SK-N-SH (cell line): ENCODE data around the gene STON2. TPM values are rescaled to one million over a fixed set of nuclear protein-coding genes. Genes with fewer than 3 reads are reported as not detected.

Experiments used
- CTCF ChIA-PET: fragments of 300-600, 350-600 bp; formaldehyde crosslinking; extraction: SDS; loops from one replicate; lab custom pipeline; 2021; lab: Yijun Ruan, JAX
- POLR2A ChIA-PET: fragments of 350-600 bp; sonication (Branson Sonifier 250); formaldehyde crosslinking; extraction: SDS; loops from one replicate; lab custom pipeline; 2020; ENCODE audit warnings: antibody characterized with exemption, inconsistent platforms; lab: Yijun Ruan, JAX
- DNase-seq: peaks from one replicate; pipeline ENCODE4 v3.0.0; 2012
- H2AFZ ChIP-seq: fragments of 200-600 bp; sonication (generic); 2 replicates; pipeline ENCODE4 v1.8.1; 2016; ENCODE audit warnings: antibody characterized with exemption, mild to moderate bottlenecking, low read depth
- H3F3A ChIP-seq: fragments of 200-600 bp; sonication (generic); replicated peaks from 2 replicates; pipeline ENCODE3; 2016; ENCODE audit warnings: antibody characterized with exemption, mild to moderate bottlenecking; ENCODE audit not compliant: insufficient read depth
- H3K27ac ChIP-seq, 2 experiments: fragments of 200-500 bp in 1 of 2; fragments of 200-600 bp in 1 of 2; sonication (Bioruptor generic) in 1 of 2; sonication (generic), shearing (Covaris generic) in 1 of 2; 2 replicates each; pipeline versions ENCODE4 v1.5.1 to v1.6.1; 2014 to 2016; ENCODE audit warnings: low read depth in 2 of 2, inconsistent platforms in 1 of 2, low read length in 1 of 2, mild to moderate bottlenecking in 1 of 2, mixed read lengths in 1 of 2
- H3K27me3 ChIP-seq: fragments of 200-600 bp; sonication (generic), shearing (Covaris generic); 2 replicates; pipeline ENCODE4 v1.6.1; 2016; ENCODE audit warnings: mixed run types; ENCODE audit not compliant: insufficient read depth
- H3K36me3 ChIP-seq, 2 experiments: fragments of 200-500 bp in 1 of 2; fragments of 200-600 bp in 1 of 2; sonication (Bioruptor generic) in 1 of 2; sonication (generic) in 1 of 2; replicated peaks in 1 of 2; 2 replicates each; pipeline versions ENCODE3 to v1.5.1; 2014 to 2016; ENCODE audit warnings: low read length in 1 of 2, mild to moderate bottlenecking in 1 of 2; ENCODE audit not compliant: insufficient read depth in 2 of 2, control insufficient read depth in 1 of 2
- H3K4me1 ChIP-seq, 2 experiments: fragments of 200-500 bp in 1 of 2; fragments of 200-600 bp in 1 of 2; sonication (Bioruptor generic) in 1 of 2; sonication (generic), shearing (Covaris generic) in 1 of 2; 2 replicates each; pipeline versions ENCODE4 v1.5.1 to v1.6.1; 2014 to 2016; ENCODE audit warnings: low read depth in 1 of 2, low read length in 1 of 2, mixed run types in 1 of 2; ENCODE audit not compliant: insufficient read depth in 2 of 2, control insufficient read depth in 1 of 2
- H3K4me2 ChIP-seq: fragments of 200-600 bp; sonication (generic), shearing (Covaris generic); 2 replicates; pipeline ENCODE4 v1.6.1; 2017; ENCODE audit warnings: mixed run types
- H3K4me3 ChIP-seq, 2 experiments: fragments of 200-500 bp in 1 of 2; fragments of 200-600 bp in 1 of 2; sonication (Bioruptor generic) in 1 of 2; sonication (generic), shearing (Covaris generic) in 1 of 2; 2 replicates each; pipeline versions ENCODE4 v1.5.1 to v1.8.1; 2014 to 2016; ENCODE audit warnings: low read depth in 2 of 2, inconsistent platforms in 1 of 2, low read length in 1 of 2, mild to moderate bottlenecking in 1 of 2, mixed read lengths in 1 of 2, moderate library complexity in 1 of 2
- H3K79me2 ChIP-seq: fragments of 200-600 bp; sonication (generic); 2 replicates; pipeline ENCODE4 v1.8.1; 2017; ENCODE audit warnings: mild to moderate bottlenecking; ENCODE audit not compliant: insufficient read depth
- H3K9ac ChIP-seq: fragments of 200-600 bp; sonication (generic); 2 replicates; pipeline ENCODE4 v1.6.1; 2017; ENCODE audit warnings: mixed run types
- H3K9me2 ChIP-seq: fragments of 200-600 bp; sonication (generic); 2 replicates; pipeline ENCODE4 v1.6.1; 2017; ENCODE audit warnings: mixed run types
- H3K9me3 ChIP-seq: fragments of 200-600 bp; sonication (generic); 2 replicates; pipeline ENCODE4 v1.6.1; 2017; ENCODE audit warnings: mixed run types, mild to moderate bottlenecking, moderate library complexity
- H4K20me1 ChIP-seq: fragments of 200-600 bp; sonication (generic); 2 replicates; pipeline ENCODE4 v1.6.1; 2017; ENCODE audit warnings: mild to moderate bottlenecking, mixed run types; ENCODE audit not compliant: insufficient read depth
- ELF1 ChIP-seq: IDR thresholded peaks from 2 replicates; pipeline ENCODE4 v1.4.0; 2012
- EZH2phosphoT487 ChIP-seq: fragments of 200-600 bp; sonication (generic); IDR thresholded peaks from 2 replicates; pipeline ENCODE4 v1.6.1; 2017; ENCODE audit warnings: low read depth, mixed run types, mild to moderate bottlenecking, antibody characterized with exemption, moderate library complexity, borderline replicate concordance
- FOSL2 ChIP-seq: IDR thresholded peaks from 2 replicates; pipeline ENCODE4 v1.4.0; 2012; ENCODE audit warnings: low read depth, mild to moderate bottlenecking, moderate library complexity, borderline replicate concordance
- FOXJ3 ChIP-seq: sonication (generic); formaldehyde crosslinking; IDR thresholded peaks from 2 replicates; pipeline ENCODE4 v1.5.1; 2020; ENCODE audit warnings: mild to moderate bottlenecking, missing genetic modification reagents
- GATA2 ChIP-seq: sonication (generic); formaldehyde crosslinking; IDR thresholded peaks from 2 replicates; pipeline ENCODE4 v1.5.0; 2020; ENCODE audit warnings: mild to moderate bottlenecking, missing genetic modification reagents
- JUND ChIP-seq: IDR thresholded peaks from 2 replicates; pipeline ENCODE4 v1.4.0; 2012
- MEF2A ChIP-seq: IDR thresholded peaks from 2 replicates; pipeline ENCODE4 v1.4.0; 2012; ENCODE audit warnings: low read depth, borderline replicate concordance
- MXI1 ChIP-seq: IDR thresholded peaks from 2 replicates; pipeline ENCODE4 v1.6.1; 2012; ENCODE audit warnings: mild to moderate bottlenecking, low read depth, low read length, improper control_type of control experiment
- NFIC ChIP-seq: IDR thresholded peaks from 2 replicates; pipeline ENCODE4 v1.4.0; 2012; ENCODE audit warnings: borderline replicate concordance
- POLR2AphosphoS5 ChIP-seq: IDR thresholded peaks from 2 replicates; pipeline ENCODE4 v1.6.1; 2012; ENCODE audit warnings: low read depth, low read length
- RAD21 ChIP-seq: IDR thresholded peaks from 2 replicates; pipeline ENCODE4 v1.6.1; 2012; ENCODE audit warnings: mild to moderate bottlenecking, low read length
- RCOR1 ChIP-seq: fragments of 150-350 bp; IDR thresholded peaks from 2 replicates; pipeline ENCODE4 v1.6.1; 2017; ENCODE audit warnings: antibody characterized with exemption, low read length
- TEAD4 ChIP-seq: IDR thresholded peaks from 2 replicates; pipeline ENCODE4 v1.4.0; 2012; ENCODE audit warnings: mild to moderate bottlenecking, borderline replicate concordance; ENCODE audit not compliant: insufficient read depth
- YY1 ChIP-seq: IDR thresholded peaks from 2 replicates; pipeline ENCODE4 v1.4.0; 2012; ENCODE audit warnings: low read depth, mild to moderate bottlenecking
- ZBTB33 ChIP-seq: IDR thresholded peaks from 2 replicates; pipeline ENCODE4 v1.4.0; 2012; ENCODE audit warnings: low read depth, borderline replicate concordance
- WGBS: methylation state at CpG from one replicate; pipeline ENCODE4 v1.1.6; 2017; ENCODE audit warnings: low lambda C conversion rate; 5-methylcytosine and 5-hydroxymethylcytosine counted together
- polyA plus RNA-seq, 3 experiments: library from polyadenylated mRNA; depleted of rRNA; stranded (reverse); fragments of >200 nt; gene quantifications; 2 replicates each; pipeline ENCODE4 v1.2.3, GENCODE V29; 2012
- TF ChIP-seq, protein P1 (sequence below): IDR thresholded peaks from 2 replicates; pipeline ENCODE4 v1.4.0; 2012; ENCODE audit warnings: low read depth, borderline replicate concordance
- TF ChIP-seq, protein P2 (sequence below): fragments of 150-350 bp; IDR thresholded peaks from 2 replicates; pipeline ENCODE4 v1.6.1; 2017; ENCODE audit warnings: antibody characterized with exemption, low read length, low read depth, borderline replicate concordance

The STON2 gene
- polyA plus RNA-seq, 1 of the 3 experiments (the other 2 are of a cell fraction), result not detected

DNA sequence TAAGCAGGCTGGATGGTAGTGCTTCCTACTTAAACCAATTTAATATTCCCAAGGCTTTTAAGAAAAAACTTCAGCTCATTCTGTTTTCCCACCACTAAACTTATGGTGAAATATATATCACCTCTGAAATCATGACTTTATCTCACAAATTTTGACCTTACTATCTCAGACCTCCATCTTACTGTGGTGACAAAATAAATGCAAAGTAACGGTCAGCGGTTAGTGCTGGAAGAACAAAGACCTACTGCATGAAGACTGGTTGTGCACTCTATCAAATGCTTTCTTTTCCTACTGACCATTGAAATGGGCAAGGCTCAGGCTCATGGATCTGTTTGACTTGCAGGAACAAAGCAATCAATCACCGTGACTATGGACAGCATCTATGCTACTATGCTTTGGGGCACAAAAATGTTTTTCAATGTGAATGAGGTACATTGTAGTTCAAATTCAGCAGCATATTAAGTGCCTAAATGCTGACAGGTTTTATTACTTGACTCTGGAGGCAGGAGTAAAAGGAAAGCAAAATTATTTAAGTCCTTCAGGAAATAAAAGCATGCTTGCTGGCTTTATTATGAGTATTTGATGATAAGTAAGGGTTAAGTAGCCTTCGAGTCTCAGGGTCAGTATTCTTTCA is 136.2 kb downstream of the STON2 start (continued):
- no peak for TF ChIP-seq ZBTB33
- no peak for TF ChIP-seq NFIC
- TF ChIP-seq, all 33 proteins: peak for 0

DNA sequence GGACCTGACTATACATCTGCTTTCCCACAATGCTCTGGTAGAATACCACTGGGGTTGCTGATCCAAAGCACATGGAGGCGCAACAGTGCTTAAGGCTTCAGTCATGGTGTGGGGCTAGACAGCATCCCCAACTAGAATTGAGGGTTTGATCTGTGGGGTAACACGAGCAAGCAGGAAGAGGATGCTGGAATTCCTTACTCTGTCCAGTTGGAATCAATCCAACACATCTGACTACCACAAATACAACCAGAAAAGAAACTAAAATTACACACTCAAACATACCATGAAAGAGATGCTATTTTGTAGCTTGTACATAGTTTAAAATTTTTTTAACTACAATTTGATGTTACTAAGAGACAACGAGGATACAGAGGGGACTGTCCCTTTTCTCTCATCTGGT is 138.9 kb downstream of the STON2 start:
- Histone ChIP-seq H2AFZ (no peak overlapping the region), H3K9ac (no peak overlapping the region), H3K36me3 (no peaks in the 10 kb centered on the region), H3K9me2 (no peaks in the 10 kb centered on the region), H3K27me3 (no peaks in the 10 kb centered on the region), H3K9me3 (no peaks in the 10 kb centered on the region), H3K79me2 (no peaks in the 10 kb centered on the region), H4K20me1 (no peaks in the 10 kb centered on the region), H3K4me3 (no peak overlapping the region), H3K27ac (no peak overlapping the region), H3F3A (no peaks in the 10 kb centered on the region), H3K4me2 (no peak overlapping the region), H3K4me1 (no peaks in the 10 kb centered on the region)
- CTCF ChIA-PET, result interaction anchor here (2.6 to 6.4 kb wide), 2 partner anchors 8 to 204 kb away, joined by 12 to 43 read pairs; no protein-coding TSS in a partner anchor
- DNase-seq, result no peak
- no peak for TF ChIP-seq ZBTB33
- no peak for TF ChIP-seq POLR2AphosphoS5
- no peak for TF ChIP-seq FOSL2
- TF ChIP-seq, protein P1, sequence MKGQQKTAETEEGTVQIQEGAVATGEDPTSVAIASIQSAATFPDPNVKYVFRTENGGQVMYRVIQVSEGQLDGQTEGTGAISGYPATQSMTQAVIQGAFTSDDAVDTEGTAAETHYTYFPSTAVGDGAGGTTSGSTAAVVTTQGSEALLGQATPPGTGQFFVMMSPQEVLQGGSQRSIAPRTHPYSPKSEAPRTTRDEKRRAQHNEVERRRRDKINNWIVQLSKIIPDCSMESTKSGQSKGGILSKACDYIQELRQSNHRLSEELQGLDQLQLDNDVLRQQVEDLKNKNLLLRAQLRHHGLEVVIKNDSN, result no peak
- no peak for TF ChIP-seq JUND
- TF ChIP-seq, protein P2, sequence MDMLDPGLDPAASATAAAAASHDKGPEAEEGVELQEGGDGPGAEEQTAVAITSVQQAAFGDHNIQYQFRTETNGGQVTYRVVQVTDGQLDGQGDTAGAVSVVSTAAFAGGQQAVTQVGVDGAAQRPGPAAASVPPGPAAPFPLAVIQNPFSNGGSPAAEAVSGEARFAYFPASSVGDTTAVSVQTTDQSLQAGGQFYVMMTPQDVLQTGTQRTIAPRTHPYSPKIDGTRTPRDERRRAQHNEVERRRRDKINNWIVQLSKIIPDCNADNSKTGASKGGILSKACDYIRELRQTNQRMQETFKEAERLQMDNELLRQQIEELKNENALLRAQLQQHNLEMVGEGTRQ, result no peak
- no peak for TF ChIP-seq ELF1
- no peak for TF ChIP-seq FOXJ3 (CRISPR knock-in tag)
- no peak for TF ChIP-seq GATA2
- no peak for TF ChIP-seq YY1
- no peak for TF ChIP-seq MEF2A
- TF ChIP-seq RAD21, result no peak
- TF ChIP-seq RCOR1, result no peak
- no peak for TF ChIP-seq NFIC
- no peak for TF ChIP-seq TEAD4
- no peak for TF ChIP-seq MXI1
- TF ChIP-seq EZH2phosphoT487, result no peak
- WGBS, result 39% methylated on average over 3 of the region's 3 CpGs
- POLR2A ChIA-PET, result no interaction called here
